GM12878 (cell line): Measurements from ENCODE around the gene PLEKHH1. TPM values are rescaled to one million over a fixed set of nuclear protein-coding genes. Genes with fewer than 3 reads are reported as not detected.

Experiments used
- EP300 ChIP-seq, 2 experiments: fragments of 150-350 bp in 1 of 2; IDR thresholded peaks; 2 replicates each; pipeline ENCODE4 v1.6.1; 2011 to 2012; ENCODE audit warnings: low read depth in 2 of 2, low read length in 2 of 2, borderline replicate concordance in 1 of 2, improper control_type of control experiment in 1 of 2, inconsistent platforms in 1 of 2; ENCODE audit not compliant: control insufficient read depth in 1 of 2
- FOS ChIP-seq: IDR thresholded peaks from 3 replicates; pipeline ENCODE4 v1.6.1; 2011; ENCODE audit warnings: borderline replicate concordance; ENCODE audit not compliant: insufficient read length; ENCODE audit errors: extremely low read depth
- MTA2 ChIP-seq: fragments of 450-650 bp; IDR thresholded peaks from 2 replicates; pipeline ENCODE4 v1.6.1; 2016; ENCODE audit warnings: low read depth, mild to moderate bottlenecking, moderate library complexity
- PKNOX1 ChIP-seq: fragments of 450-650 bp; IDR thresholded peaks from 2 replicates; pipeline ENCODE4 v1.6.1; 2016; ENCODE audit warnings: mild to moderate bottlenecking
- POLR2AphosphoS5 ChIP-seq: IDR thresholded peaks from 2 replicates; pipeline ENCODE4 v1.6.1; 2011; ENCODE audit warnings: mild to moderate bottlenecking, low read length, inconsistent platforms
- RAD21 ChIP-seq: IDR thresholded peaks from 2 replicates; pipeline ENCODE4 v1.6.1; 2011; ENCODE audit warnings: mild to moderate bottlenecking, low read depth, low read length, moderate library complexity; ENCODE audit not compliant: insufficient read depth
- RUNX3 ChIP-seq: IDR thresholded peaks from 2 replicates; pipeline ENCODE4 v1.6.1; 2012; ENCODE audit warnings: low read length, inconsistent platforms
- ZNF687 ChIP-seq: fragments of 450-650 bp; IDR thresholded peaks from 2 replicates; pipeline ENCODE4 v1.6.1; 2017; ENCODE audit warnings: mild to moderate bottlenecking, moderate library complexity
- polyA plus RNA-seq, 11 experiments: library from polyadenylated mRNA; depleted of rRNA in 4 of 11; unstranded in 6 of 11; stranded (reverse) in 5 of 11; fragments of >200 nt; fragmentation: Nextera tagmentation in 4 of 11; fragmentation: Illumina TruSeq in 1 of 11; extraction: Ambion mirVana in 4 of 11; extraction: Trizol in 1 of 11; gene quantifications; 1 replicate in 1 of 11; 2 replicates in 10 of 11; pipeline versions ENCODE4 v1.2.1 to v1.2.3, GENCODE V29; 2011 to 2016; ENCODE audit warnings: inconsistent platforms in 2 of 11, missing spikeins in 2 of 11, low read depth in 1 of 11
- total RNA-seq, 4 experiments: library from RNA; depleted of rRNA in 3 of 4; stranded (reverse); fragments of >200 nt in 3 of 4; fragmentation: Illumina TruSeq in 1 of 4; extraction: Trizol in 1 of 4; gene quantifications; 2 replicates each; pipeline versions ENCODE4 v1.2.1 to v1.2.3, GENCODE V29; 2013 to 2021

Gene PLEKHH1
- total and polyA plus RNA-seq, 10 of the 15 experiments (the other 5 are each of a cell fraction or from before 2014, with no cell fraction given) = 0.11 to 0.95 (median 0.41) TPM

DNA sequence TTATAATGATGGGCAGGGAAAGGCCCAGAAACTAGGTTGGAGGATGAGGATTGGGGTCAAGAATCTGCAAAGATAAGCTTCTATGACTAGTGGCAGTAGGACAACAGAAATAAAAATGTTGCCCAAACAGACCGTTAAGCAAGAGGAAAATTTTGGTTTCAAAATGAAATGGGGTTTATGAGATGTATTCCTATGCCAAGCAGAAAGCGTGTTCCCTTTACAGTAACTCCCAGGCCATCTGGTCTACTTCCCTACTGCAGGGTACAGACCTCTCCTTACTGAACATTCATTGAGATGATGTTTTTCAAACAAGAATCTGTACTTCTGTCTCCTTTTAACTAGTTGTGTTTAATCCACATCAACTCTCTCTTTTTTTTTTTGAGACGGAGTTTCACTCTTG lies 24.1 kb upstream of the PLEKHH1 start (continued):
- no peak for TF ChIP-seq ZNF687
- no peak for TF ChIP-seq POLR2AphosphoS5
- TF ChIP-seq RAD21 = no peak
- no peak for TF ChIP-seq FOS
- no peak for TF ChIP-seq PKNOX1
- no peak for TF ChIP-seq EP300 (IDR thresholded peaks at IDR 0.05; ENCODE audit: borderline replicate concordance in 1 of 2, control insufficient read depth in 1 of 2, low read depth in 2 of 2, low read length in 2 of 2)
- TF ChIP-seq MTA2 = no peak
- TF ChIP-seq RUNX3 = no peak
